Esophagus squamous epithelium (tissue), 5 donors: ENCODE data around the gene GBX1. TPM values are rescaled to one million over a fixed set of nuclear protein-coding genes. Genes with fewer than 3 reads are reported as not detected.

Source experiments
- DNase-seq: peaks from one replicate; lab custom pipeline; 2025; lab: John Stamatoyannopoulos, UW
- H3K27ac ChIP-seq, 4 donors: fragments of 200-600 bp; sonication (generic); one replicate each; pipeline ENCODE4 v1.5.1; 2016 to 2019; ENCODE audit warnings: mild to moderate bottlenecking in 1 of 4
- H3K27me3 ChIP-seq, 4 donors: fragments of 200-600 bp; sonication (generic); 1 replicate in 3 of 4; 2 replicates in 1 of 4; pipeline versions ENCODE4 v1.5.1 to v1.6.0; 2017 to 2021; ENCODE audit warnings: antibody characterized with exemption in 1 of 4
- H3K36me3 ChIP-seq, 3 donors: fragments of 200-600 bp; sonication (generic); one replicate each; pipeline ENCODE4 v1.5.1; 2016 to 2019
- H3K4me1 ChIP-seq, 3 donors: fragments of 200-600 bp; sonication (generic); one replicate each; pipeline ENCODE4 v1.5.1; 2017 to 2019
- H3K4me3 ChIP-seq, 4 donors: fragments of 200-600 bp; sonication (generic); 1 replicate in 3 of 4; 2 replicates in 1 of 4; pipeline ENCODE4 v1.5.1; 2016 to 2019; ENCODE audit warnings: mild to moderate bottlenecking in 2 of 4, moderate library complexity in 1 of 4
- H3K9me3 ChIP-seq, 3 donors: fragments of 200-600 bp; sonication (generic); one replicate each; pipeline ENCODE4 v1.5.1; 2016 to 2019
- POLR2A ChIP-seq, 4 donors: fragments of 450-650 bp; IDR thresholded peaks; one replicate each; pipeline ENCODE4 v1.6.1; 2017; ENCODE audit warnings: antibody characterized with exemption in 4 of 4, mild to moderate bottlenecking in 4 of 4, moderate library complexity in 3 of 4
- WGBS, 2 donors: methylation state at CpG; one replicate each; pipeline ENCODE4 v1.1.5; 2018; 5-methylcytosine and 5-hydroxymethylcytosine counted together
- intact Hi-C: fragments of 100-400 bp; cut with DNase I; formaldehyde crosslinking; loops from one replicate; pipeline ENCODE4 v1.15.0; 2022
- total RNA-seq, 4 donors: library from RNA; depleted of rRNA; stranded (reverse); fragments of >200 nt; gene quantifications; one replicate each; pipeline ENCODE4 v1.1.0, GENCODE V29; 2016
- TF ChIP-seq, protein P1 (sequence below), 6 experiments: fragments of 450-650 bp in 4 of 6; fragments of 200-600 bp in 2 of 6; sonication (generic) in 2 of 6; IDR thresholded peaks; one replicate each; pipeline ENCODE4 v1.5.1; 2016 to 2019; ENCODE audit warnings: antibody characterized with exemption in 6 of 6, mild to moderate bottlenecking in 4 of 6, moderate library complexity in 4 of 6
- donor health status: DM: yes; HTN: yes; CAD: no.

Gene GBX1
- total RNA-seq, 4 donors from 2014 or later = not detected

DNA sequence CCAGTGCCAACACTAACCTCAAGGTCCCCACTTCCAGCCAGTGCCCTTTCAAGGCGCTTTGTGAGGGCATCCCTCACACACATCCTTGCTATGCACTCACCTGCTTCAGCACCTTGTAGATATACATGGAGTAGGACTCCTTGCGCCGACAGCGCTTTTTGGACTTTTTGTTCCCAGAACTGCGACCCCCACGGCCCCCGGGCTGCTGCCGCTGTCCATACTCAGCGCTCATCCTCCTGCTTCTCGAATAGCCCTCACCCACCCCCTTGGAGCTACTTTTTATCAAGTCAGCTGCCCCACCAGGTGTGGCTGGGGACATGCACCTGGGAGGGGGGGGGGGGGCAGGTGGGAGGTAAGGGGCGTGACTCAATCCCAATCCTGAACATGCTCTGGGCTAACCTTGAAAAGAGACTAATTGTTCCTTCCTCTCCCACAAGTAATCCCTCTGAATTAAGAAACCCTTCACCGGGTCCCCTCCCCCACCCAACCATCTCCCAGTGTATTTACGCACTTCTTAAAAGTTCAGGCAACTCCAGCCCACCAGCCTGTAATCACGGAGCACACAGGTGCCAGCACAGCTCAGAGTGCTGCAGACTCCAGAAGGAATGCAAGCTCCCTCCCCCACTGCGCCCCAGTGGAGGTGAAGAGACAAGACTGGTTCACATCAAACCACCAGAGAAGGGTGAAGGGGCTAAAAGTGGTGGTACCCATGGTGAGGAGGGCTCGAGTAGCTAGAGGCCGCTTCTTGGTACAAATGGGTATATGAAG, 42.8 kb upstream of the GBX1 start, which contains the start of gene H2BK1:
TSS of gene H2BK1 (minus strand) at position 402 of the 768 bp plus-strand sequence. CDS start at position 232, 170 bp downstream.
- Histone ChIP-seq H3K36me3 (peaks cover 13 to 36% (median 14%) of the 10 kb centered on the region in 3 donors), H3K27me3 (peaks cover 0 to 15% (median 0%) of the 10 kb centered on the region in 4 donors), H3K9me3 (no peaks in the 10 kb centered on the region), H3K27ac (no peak within 1 kb of the TSS), H3K4me3 (no peak within 1 kb of the TSS), H3K4me1 (no peaks in the 10 kb centered on the region)
- 77 to 84% methylated on average over 13 to 16 of the region's 17 CpGs for WGBS, 2 donors
- TF ChIP-seq, protein P1, sequence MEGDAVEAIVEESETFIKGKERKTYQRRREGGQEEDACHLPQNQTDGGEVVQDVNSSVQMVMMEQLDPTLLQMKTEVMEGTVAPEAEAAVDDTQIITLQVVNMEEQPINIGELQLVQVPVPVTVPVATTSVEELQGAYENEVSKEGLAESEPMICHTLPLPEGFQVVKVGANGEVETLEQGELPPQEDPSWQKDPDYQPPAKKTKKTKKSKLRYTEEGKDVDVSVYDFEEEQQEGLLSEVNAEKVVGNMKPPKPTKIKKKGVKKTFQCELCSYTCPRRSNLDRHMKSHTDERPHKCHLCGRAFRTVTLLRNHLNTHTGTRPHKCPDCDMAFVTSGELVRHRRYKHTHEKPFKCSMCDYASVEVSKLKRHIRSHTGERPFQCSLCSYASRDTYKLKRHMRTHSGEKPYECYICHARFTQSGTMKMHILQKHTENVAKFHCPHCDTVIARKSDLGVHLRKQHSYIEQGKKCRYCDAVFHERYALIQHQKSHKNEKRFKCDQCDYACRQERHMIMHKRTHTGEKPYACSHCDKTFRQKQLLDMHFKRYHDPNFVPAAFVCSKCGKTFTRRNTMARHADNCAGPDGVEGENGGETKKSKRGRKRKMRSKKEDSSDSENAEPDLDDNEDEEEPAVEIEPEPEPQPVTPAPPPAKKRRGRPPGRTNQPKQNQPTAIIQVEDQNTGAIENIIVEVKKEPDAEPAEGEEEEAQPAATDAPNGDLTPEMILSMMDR (IDR thresholded peaks at IDR 0.05) = no peak
- TF ChIP-seq POLR2A (IDR thresholded peaks at IDR 0.05) = no peak
- DNase-seq = no peak
- intact Hi-C loops = no loop called here

GRCh38 chr7:151209588-151209987, 42.1 kb upstream of the GBX1 start:
- intact Hi-C loops = no loop called here
- Histone ChIP-seq H3K27me3 (peaks cover 0 to 22% (median 0%) of the 10 kb centered on the region in 4 donors), H3K9me3 (no peaks in the 10 kb centered on the region), H3K4me1 (no peaks in the 10 kb centered on the region), H3K36me3 (peaks cover 6 to 29% (median 7%) of the 10 kb centered on the region in 3 donors), H3K27ac (no peak overlapping the region), H3K4me3 (no peak overlapping the region)
- WGBS, 2 donors = 89 to 97% methylated on average over 5 of the region's 6 CpGs
- no peak for TF ChIP-seq POLR2A (IDR thresholded peaks at IDR 0.05)
- TF ChIP-seq, protein P1 (IDR thresholded peaks at IDR 0.05) = no peak
- no peak for DNase-seq

DNA sequence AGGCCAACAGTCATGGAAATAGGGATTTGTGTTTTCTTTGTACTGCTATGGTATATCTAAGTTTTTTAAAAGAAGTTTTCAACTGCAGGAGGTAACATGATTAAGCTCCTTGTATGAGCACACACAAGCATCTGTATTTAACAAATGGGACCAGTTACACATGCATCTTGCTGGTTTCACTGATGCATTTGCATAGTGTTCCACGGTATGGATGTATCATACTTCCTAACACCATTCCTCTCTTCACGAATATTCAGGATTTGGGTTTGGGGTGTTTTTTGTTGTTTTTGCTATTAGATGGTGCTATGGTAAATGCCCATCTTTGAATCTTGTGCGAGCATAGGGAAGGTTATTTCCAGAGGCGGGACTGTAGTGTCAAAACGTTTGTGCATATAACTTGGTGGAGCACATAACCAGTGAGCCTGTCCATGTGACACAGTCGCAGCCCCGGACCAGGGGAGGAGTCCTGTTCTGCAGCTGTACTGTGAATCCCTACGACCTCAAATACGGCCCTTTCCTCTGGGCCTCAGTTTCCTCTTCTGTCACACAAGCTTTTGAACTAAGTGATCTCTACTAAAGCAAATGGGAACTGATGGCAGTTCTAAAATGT, 40.9 kb upstream of the GBX1 start:
- intact Hi-C loops = no loop called here
- 70 to 79% methylated on average over 9 of the region's 9 CpGs for WGBS, 2 donors
- no peak for TF ChIP-seq POLR2A (IDR thresholded peaks at IDR 0.05)
- TF ChIP-seq, protein P1 (IDR thresholded peaks at IDR 0.05) = no peak

DNA sequence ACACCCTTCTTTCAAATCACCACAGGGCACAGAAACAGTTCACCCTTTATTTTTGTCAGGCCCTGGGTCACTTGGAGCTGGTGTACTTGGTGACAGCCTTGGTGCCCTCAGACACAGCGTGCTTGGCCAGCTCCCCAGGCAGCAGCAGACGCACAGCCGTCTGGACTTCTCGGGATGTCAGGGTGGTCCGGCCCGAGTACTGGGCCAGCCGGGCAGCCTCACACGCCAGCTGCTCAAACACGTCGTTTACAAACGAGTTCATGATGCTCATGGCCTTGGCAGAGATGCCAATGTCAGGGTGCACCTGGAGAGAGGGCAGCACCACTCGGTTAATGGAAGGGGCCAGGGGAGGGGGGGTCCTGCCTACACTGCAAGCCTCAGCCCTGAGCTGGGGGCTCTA, 40.3 kb upstream of the GBX1 start:
- no peaks in the 10 kb centered on the region for H3K9me3 ChIP-seq
- no peak for TF ChIP-seq POLR2A (IDR thresholded peaks at IDR 0.05)
- TF ChIP-seq, protein P1 (IDR thresholded peaks at IDR 0.05) = no peak

More for the DNA sequence above, 40.9 kb upstream of the GBX1 start:
- Histone ChIP-seq H3K4me1 (no peaks in the 10 kb centered on the region), H3K9me3 (no peaks in the 10 kb centered on the region), H3K27ac (no peak overlapping the region), H3K4me3 (no peak overlapping the region), H3K36me3 (peaks cover 0 to 17% (median 0%) of the 10 kb centered on the region in 3 donors), H3K27me3 (peaks cover 0 to 34% (median 0%) of the 10 kb centered on the region in 4 donors)
- no peak for DNase-seq

DNA sequence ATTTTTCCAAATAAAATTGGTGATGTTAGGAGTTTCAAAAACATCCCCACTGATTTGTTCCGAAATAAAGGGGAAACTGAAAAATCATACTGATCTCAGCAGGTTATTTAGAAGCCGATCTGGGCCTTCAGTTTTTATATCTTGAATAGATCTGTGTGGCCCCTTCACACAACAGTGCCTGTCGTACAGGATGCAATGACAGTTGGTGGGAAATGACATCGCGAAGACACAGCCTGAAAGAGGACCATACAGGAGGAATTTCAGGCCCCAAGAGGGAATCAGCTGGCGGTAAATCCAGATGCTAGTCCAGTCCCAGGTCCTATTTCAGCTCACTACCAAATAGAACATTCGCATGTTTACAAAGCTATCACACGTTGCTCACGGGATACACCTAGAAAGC, 39.8 kb upstream of the GBX1 start:
- Histone ChIP-seq H3K4me3 (no peak overlapping the region), H3K27me3 (peaks cover 0 to 37% (median 0%) of the 10 kb centered on the region in 4 donors), H3K27ac (no peak overlapping the region), H3K36me3 (peaks cover 0 to 6% (median 0%) of the 10 kb centered on the region in 3 donors), H3K4me1 (no peaks in the 10 kb centered on the region), H3K9me3 (no peaks in the 10 kb centered on the region)
- WGBS, 2 donors = 60 to 63% methylated on average over 9 of the region's 9 CpGs
- intact Hi-C loops = no loop called here
- no peak for DNase-seq
- no peak for TF ChIP-seq POLR2A (IDR thresholded peaks at IDR 0.05)
- TF ChIP-seq, protein P1 (IDR thresholded peaks at IDR 0.05) = no peak

More for the DNA sequence above, 40.3 kb upstream of the GBX1 start:
- H3K27me3 ChIP-seq = peaks cover 0 to 37% (median 0%) of the 10 kb centered on the region in 4 donors
- no CpG with 5 or more reads among the region's 12 CpGs for WGBS, 2 donors
- H3K4me1 ChIP-seq = no peaks in the 10 kb centered on the region
- intact Hi-C loops = no loop called here
- peaks cover 0 to 11% (median 0%) of the 10 kb centered on the region in 3 donors for H3K36me3 ChIP-seq
- no peak overlapping the region for H3K4me3 ChIP-seq
- no peak for DNase-seq
- no peak overlapping the region for H3K27ac ChIP-seq
